Astrocyte (in vitro differentiated cells and primary cell): ENCODE results near the gene LDLRAD1. TPM values are rescaled to one million over a fixed set of nuclear protein-coding genes. Genes with fewer than 3 reads are reported as not detected.

Experiments
- DNase-seq: peaks from one replicate; pipeline ENCODE4 v3.0.0-alpha.2; 2010; ENCODE audit warnings: low read depth
- FAIRE-seq: peaks from 2 replicates; lab custom pipeline; 2011; peaks lifted over from hg19 to GRCh38; lab: Jason Lieb, UNC
- H2AFZ ChIP-seq: 2 replicates; pipeline ENCODE4 v1.6.0; 2012; ENCODE audit warnings: low read depth, low read length, inconsistent platforms
- H3K27ac ChIP-seq: 2 replicates; pipeline ENCODE4 v1.5.1; 2011; ENCODE audit warnings: low read depth, low read length, inconsistent platforms
- H3K27me3 ChIP-seq: 2 replicates; pipeline ENCODE4 v1.6.0; 2011; ENCODE audit warnings: low read length, inconsistent platforms; ENCODE audit not compliant: insufficient read depth
- H3K36me3 ChIP-seq: 2 replicates; pipeline ENCODE4 v1.5.1; 2011; ENCODE audit warnings: low read length, inconsistent platforms; ENCODE audit not compliant: insufficient read depth
- H3K4me1 ChIP-seq: 2 replicates; pipeline ENCODE4 v1.5.1; 2011; ENCODE audit warnings: low read length, inconsistent platforms; ENCODE audit not compliant: insufficient read depth
- H3K4me2 ChIP-seq: 2 replicates; pipeline ENCODE4 v1.6.0; 2012; ENCODE audit warnings: low read length, inconsistent platforms
- H3K4me3 ChIP-seq: 2 replicates; pipeline ENCODE4 v1.5.1; 2011; ENCODE audit warnings: low read depth, mild to moderate bottlenecking, low read length, inconsistent platforms; ENCODE audit not compliant: insufficient read depth
- H3K79me2 ChIP-seq: 2 replicates; pipeline ENCODE4 v1.6.0; 2012; ENCODE audit warnings: mild to moderate bottlenecking, low read length, inconsistent platforms; ENCODE audit not compliant: insufficient read depth
- H3K9ac ChIP-seq: 2 replicates; pipeline ENCODE4 v1.6.0; 2012; ENCODE audit warnings: mild to moderate bottlenecking, low read length, inconsistent platforms
- H3K9me3 ChIP-seq: 2 replicates; pipeline ENCODE4 v1.5.1; 2012; ENCODE audit warnings: low read depth, mild to moderate bottlenecking, low read length, inconsistent platforms; ENCODE audit not compliant: insufficient read depth
- H4K20me1 ChIP-seq: 2 replicates; pipeline ENCODE4 v1.6.0; 2012; ENCODE audit warnings: low read length, inconsistent platforms; ENCODE audit not compliant: insufficient read depth
- H3K27ac Mint-ChIP-seq: one replicate; pipeline ENCODE4 v1.8.0; 2021; ENCODE audit warnings: mild to moderate bottlenecking, mixed read lengths; ENCODE audit not compliant: unreplicated experiment
- H3K27me3 Mint-ChIP-seq: one replicate; pipeline ENCODE4 v1.8.0; 2021; ENCODE audit warnings: low read depth, mixed read lengths; ENCODE audit not compliant: unreplicated experiment
- H3K36me3 Mint-ChIP-seq: one replicate; pipeline ENCODE4 v1.8.0; 2021; ENCODE audit warnings: low read depth, mixed read lengths; ENCODE audit not compliant: unreplicated experiment
- H3K4me1 Mint-ChIP-seq: one replicate; pipeline ENCODE4 v1.8.0; 2021; ENCODE audit warnings: low read depth, mixed read lengths; ENCODE audit not compliant: unreplicated experiment
- H3K4me3 Mint-ChIP-seq: one replicate; pipeline ENCODE4 v1.8.0; 2021; ENCODE audit warnings: mild to moderate bottlenecking, moderate library complexity, mixed read lengths; ENCODE audit not compliant: unreplicated experiment
- H3K9me3 Mint-ChIP-seq: one replicate; pipeline ENCODE4 v1.8.0; 2021; ENCODE audit warnings: mild to moderate bottlenecking, mixed read lengths; ENCODE audit not compliant: unreplicated experiment
- EZH2 ChIP-seq: IDR thresholded peaks from 2 replicates; pipeline ENCODE4 v1.6.1; 2012; ENCODE audit warnings: mild to moderate bottlenecking, low read length, inconsistent platforms; ENCODE audit not compliant: insufficient read depth
- total RNA-seq: library from RNA; stranded (reverse); gene quantifications from 2 replicates; pipeline ENCODE4 v1.2.1, GENCODE V29; 2021
- TF ChIP-seq, protein P1 (sequence below): IDR thresholded peaks from 2 replicates; pipeline ENCODE4 v1.5.1; 2011; ENCODE audit warnings: low read depth, mild to moderate bottlenecking, inconsistent platforms, low read length, moderate library complexity; ENCODE audit not compliant: insufficient read depth

LDLRAD1 gene
- total RNA-seq, 1 donor from 2014 or later: not detected

DNA sequence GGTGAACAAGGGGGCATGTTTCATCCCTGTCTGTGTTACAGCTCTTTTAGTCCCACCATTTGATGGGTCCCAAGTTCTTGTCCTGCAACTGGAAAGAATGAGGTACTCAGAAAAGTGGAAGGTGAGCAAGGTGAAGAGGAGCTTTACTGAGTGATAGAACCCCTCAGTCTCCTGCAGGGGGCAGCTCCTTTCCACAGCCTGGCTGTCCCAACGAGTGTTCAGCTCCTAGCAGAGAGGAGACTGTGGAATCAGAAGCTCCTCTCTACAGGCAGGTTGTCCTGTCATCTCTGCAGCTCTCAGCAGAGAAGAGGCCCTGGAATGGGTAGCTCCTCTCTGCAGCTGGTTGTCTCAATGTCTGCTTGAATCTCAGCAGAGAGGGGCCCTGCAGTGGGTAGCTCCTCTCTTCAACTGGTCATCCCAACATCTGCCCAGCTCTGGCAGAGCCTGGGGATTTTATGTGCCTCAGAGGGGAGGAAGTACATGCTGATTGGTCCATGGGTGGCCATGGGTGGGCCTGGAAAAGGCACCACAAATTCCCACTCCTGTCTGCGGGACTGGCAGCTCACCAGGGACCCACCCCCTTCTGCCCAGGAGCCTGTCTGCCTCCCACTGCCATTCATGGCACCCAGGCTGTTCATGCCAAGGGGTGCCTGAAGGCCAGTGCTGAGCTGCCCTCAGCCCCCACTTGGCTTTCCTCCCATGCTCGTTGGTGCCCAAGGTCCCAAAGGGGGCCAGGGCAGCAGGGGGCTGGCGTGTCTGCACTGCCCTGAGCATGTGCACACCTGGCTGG is 25.7 kb downstream of the LDLRAD1 start:
- Histone ChIP-seq H3K27ac (no peak overlapping the region), H3K9me3 (peaks cover 2% of the 10 kb centered on the region), H3K36me3 (no peaks in the 10 kb centered on the region), H2AFZ (no peak overlapping the region), H3K4me3 (no peak overlapping the region), H4K20me1 (no peaks in the 10 kb centered on the region), H3K4me1 (no peaks in the 10 kb centered on the region), H3K9ac (no peak overlapping the region), H3K79me2 (no peaks in the 10 kb centered on the region), H3K27me3 (peaks cover 3% of the 10 kb centered on the region), H3K4me2 (no peak overlapping the region)
- Mint-ChIP-seq H3K36me3 (no peaks in the 10 kb centered on the region), H3K4me3 (no peak overlapping the region), H3K27ac (no peak overlapping the region), H3K9me3 (no peaks in the 10 kb centered on the region), H3K4me1 (peaks cover 3% of the 10 kb centered on the region), H3K27me3 (peaks cover 2% of the 10 kb centered on the region)
- no peak for TF ChIP-seq EZH2
- TF ChIP-seq, protein P1, sequence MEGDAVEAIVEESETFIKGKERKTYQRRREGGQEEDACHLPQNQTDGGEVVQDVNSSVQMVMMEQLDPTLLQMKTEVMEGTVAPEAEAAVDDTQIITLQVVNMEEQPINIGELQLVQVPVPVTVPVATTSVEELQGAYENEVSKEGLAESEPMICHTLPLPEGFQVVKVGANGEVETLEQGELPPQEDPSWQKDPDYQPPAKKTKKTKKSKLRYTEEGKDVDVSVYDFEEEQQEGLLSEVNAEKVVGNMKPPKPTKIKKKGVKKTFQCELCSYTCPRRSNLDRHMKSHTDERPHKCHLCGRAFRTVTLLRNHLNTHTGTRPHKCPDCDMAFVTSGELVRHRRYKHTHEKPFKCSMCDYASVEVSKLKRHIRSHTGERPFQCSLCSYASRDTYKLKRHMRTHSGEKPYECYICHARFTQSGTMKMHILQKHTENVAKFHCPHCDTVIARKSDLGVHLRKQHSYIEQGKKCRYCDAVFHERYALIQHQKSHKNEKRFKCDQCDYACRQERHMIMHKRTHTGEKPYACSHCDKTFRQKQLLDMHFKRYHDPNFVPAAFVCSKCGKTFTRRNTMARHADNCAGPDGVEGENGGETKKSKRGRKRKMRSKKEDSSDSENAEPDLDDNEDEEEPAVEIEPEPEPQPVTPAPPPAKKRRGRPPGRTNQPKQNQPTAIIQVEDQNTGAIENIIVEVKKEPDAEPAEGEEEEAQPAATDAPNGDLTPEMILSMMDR: no peak
- no peak for FAIRE-seq
- no peak for DNase-seq

DNA sequence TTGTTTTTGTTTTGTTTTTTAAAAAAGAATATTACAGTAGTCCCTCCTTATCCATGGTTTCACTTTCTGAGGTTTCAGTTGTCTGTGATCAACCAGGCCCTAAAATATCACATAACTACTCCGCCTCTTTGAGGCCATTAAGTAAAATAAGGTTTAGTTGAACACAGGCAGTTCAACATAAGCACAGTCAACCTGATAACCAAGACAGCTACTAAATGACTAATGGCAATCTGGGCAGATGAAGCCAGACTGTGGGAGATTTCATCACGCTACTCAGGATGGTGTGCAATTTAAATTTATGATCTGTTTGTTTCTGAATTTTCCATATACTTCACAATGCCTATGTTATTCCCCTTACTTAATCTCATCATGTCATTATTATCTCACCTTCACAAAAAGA is 30.1 kb downstream of the LDLRAD1 start:
- peak; percentile 9 for FAIRE-seq

More for the DNA sequence above, 30.1 kb downstream of the LDLRAD1 start:
- Mint-ChIP-seq H3K27ac (no peak overlapping the region), H3K9me3 (no peaks in the 10 kb centered on the region), H3K36me3 (no peaks in the 10 kb centered on the region), H3K4me3 (no peak overlapping the region), H3K4me1 (peaks cover 8% of the 10 kb centered on the region), H3K27me3 (peaks cover 2% of the 10 kb centered on the region)
- Histone ChIP-seq H2AFZ (no peak overlapping the region), H3K27ac (no peak overlapping the region), H3K4me3 (no peak overlapping the region), H4K20me1 (no peaks in the 10 kb centered on the region), H3K79me2 (no peaks in the 10 kb centered on the region), H3K9me3 (peaks cover 2% of the 10 kb centered on the region), H3K4me1 (peaks cover under 1% of the 10 kb centered on the region), H3K4me2 (no peak overlapping the region), H3K27me3 (peaks cover 3% of the 10 kb centered on the region), H3K36me3 (no peaks in the 10 kb centered on the region), H3K9ac (no peak overlapping the region)
- no peak for DNase-seq
- TF ChIP-seq, protein P1: no peak
- TF ChIP-seq EZH2: no peak
